CD4-positive, alpha-beta T cell treated with Interleukin-15 for 1 hour (primary cell): ENCODE measurements around the gene ADGRL1.
A peak's percentile ranks its signal among the peaks of the same experiment; 100 is the strongest.
"Not testable (repeated sequence)": the region's sequence is repeated elsewhere in the genome, so short reads cannot be mapped to it uniquely, and the experiment has no call there.

ENCODE experiments used
- DNase-seq: peaks from one replicate; pipeline ENCODE4 v3.0.0-alpha.2; 2020

The ADGRL1 gene

DNA sequence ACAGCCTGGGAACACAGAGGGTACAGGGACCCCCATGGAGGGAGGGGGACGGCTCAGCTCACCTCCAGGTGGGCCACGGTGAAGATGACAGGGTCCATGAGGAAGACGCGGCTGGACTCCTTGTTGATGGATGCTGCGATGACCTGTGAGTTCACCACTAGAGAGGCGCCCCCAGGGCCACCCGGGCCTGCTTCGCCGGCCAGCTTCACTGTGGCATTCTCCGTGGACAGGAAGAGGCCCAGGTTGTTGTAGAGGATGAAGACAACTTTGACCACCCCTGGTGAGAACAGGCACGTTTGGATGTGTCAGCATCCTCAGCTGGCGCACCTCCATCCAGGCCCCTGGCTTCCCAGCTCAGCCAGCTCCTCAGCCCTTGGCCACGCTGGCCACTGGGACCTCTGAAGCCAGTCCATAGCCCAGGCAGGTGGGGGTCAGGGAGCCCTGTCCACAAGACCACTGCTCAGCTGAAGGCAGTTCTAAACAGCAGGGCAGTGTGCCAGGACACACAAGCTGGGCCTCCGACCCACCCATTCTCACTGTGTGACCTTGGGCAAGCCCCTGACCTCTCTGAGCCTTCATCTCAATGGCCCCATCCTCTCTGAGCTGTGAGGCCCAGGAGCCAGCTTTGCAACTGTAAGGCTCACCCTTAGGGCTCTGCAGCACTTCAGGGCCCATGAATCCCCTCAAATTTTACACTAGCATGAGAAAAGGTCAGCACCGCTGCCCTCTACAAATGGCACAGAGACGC, 47.5 kb downstream of the ADGRL1 start:
- DNase-seq: no peak

DNA sequence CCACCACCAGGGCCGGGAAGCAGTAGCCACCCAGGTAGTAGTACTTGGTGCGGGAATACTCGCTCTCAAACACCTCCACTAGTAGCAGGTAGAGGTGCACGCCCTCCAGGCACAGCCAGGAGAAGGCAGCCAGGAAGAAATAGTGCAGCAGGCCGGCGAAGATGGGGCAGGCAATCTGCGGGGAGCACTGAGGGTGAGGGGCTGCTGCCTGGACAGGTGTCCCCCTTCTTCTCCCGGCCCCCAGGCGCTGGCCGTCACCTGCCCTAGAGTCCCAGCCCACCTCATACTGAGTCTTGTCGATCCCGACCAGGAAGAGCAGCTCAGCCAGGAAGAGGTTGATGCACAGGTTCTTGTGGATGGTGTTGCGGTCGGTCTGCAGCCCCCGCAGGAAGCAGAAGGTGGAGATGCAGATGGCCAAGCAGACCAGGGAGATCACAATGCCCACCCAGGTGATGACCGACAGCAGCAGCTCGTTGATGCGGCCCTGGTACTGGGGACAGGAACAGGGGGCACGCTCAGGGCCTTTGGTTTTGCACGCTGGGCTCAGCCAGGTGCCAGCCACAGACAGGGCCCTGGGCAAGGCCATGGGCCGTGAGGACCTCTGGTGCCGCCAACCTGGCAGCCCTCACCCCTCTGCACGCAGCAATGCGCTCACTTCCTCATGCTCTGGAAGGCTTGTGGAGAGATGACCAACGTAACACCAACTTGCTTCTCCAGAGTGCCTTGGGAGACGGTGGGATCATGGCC, 48.8 kb downstream of the ADGRL1 start:
- no peak for DNase-seq

DNA sequence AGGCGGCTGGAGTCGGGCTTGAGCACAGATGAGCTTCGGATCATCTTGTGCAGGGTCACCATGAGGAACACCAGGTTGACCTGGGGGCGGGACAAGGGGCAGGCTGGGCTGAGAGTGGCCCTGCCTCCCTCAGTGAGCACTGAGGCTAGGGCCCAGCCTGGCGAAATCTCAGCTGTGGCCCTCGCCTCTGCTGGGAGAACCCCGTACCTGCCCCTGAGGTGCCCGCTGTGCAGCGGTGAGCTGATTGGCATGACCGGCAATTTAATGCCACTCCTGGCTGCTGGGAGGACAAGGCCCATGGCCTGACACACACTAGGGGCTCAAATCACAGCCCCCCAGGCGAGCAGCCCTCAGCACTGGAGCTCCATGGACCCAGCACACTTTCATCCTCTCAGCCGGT, 49.8 kb downstream of the ADGRL1 start:
- no peak for DNase-seq

DNA sequence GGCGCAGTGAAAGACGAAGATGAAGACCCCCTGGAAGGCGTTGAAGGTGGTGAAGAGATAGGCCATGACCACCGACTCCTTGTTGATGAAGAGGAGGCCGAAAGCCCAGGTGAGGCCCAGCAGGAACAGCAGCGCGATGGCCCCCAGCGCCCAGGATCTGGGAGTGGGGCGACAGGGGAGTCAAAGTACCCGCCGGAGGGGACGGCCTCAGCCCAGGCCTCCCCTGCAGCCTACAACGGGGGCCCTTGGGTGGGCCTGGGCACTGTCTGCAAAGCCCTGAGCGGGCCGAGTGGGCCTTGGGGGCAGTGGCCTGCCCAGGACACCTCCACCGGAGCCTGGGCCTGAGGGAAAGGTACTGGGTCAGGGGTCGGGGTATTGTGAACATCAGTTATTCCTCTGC, 50.6 kb downstream of the ADGRL1 start:
- DNase-seq: no peak

DNA sequence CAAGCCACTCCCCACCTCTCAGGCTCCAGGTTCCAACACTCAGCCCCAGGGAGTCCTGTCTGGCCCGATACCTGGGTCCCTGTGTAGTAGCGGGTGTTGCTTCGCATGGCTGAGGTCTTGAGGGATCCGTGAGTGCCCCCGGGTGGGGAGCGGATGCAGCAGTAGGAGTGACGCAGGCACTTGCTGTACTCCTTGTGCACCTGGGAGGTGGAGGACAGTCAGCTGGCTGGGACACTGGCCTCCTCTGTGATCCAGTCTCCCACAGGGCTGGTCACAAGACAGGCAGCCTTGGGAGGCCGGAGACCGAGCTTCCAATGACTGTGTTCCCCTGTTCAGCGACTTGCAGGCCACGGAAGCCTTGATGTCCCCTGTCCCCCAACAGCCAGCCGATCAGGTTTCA, 53.3 kb downstream of the ADGRL1 start:
- no peak for DNase-seq

DNA sequence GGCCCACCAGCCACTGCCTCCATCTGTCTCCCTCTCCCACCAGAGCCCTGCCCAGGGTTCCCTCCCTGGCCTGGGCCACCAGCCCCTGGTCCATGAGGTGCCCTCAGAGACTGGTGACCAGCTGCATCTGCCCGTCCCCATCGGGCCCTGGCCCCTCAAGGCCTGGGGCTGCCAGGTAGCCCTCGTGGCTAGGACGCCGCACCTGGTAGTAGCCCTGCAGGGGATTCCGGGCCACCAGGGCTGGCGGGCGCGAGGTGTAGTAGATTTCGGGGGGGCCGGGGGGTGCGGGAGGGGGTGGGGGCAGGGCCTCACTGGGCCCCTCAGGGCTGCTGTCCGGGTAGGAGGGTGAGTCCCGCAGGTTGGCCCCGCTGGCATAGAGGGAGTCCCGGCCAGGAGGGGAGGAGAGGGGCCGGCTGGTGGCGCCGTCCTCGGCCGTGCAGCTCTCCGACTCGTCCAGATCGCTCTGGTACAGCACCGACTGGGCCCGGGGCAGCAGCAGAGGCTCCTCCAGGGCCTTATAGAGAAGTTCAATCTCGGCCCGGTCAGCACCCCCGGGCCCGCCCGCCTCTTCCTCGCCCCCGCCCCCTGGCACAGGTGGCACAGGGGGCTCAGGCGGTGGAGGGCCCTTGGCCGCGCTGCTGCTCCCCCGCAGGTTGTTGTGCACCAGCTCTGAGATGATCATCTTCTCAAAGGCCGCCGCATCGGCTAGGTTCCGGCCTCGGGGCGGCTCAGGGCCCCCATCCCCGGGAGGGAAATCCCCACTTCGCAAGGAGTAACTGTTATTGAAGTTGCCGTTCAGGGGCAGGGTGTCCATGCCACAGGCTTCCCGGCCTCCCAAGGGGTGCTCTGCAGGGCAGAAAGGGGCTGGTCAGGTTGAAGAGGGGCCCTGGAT, 55.0 kb downstream of the ADGRL1 start:
- DNase-seq: no peak

DNA sequence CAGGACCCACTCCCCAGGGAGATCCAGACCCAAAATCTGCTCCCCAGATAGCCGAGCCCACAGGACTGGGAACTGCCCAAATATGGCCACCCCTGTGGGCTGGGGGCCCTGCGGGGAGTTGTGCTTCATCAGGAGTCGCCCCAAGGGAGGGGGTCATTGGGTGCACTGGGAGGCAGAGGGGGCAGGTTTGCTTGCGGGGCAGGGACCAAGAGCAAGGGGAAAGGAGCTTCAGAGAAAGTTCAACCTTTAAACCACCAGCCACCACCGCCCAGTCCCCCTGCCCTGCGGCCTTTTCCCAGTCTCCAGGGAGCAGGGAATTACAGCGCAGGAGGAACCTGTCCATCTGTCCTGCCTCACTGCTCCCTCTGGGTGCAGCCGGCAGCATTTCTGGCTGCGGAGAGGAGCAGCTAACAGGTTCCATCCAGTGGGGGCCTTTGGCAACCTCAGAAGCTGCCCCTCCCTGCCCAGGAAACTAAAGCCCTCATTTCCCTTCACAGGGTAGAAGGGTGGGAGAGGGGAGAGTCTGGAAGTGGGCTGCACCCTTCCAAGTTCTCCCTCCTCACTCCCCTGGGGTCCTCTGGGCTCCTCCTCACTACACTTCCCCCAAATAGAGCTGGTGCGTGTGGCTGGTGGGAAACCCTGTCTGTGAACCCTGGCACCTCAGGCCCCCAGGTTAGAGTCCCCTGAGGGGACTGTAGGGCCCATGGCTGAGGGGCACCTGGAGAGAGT, 55.8 kb downstream of the ADGRL1 start:
- no peak for DNase-seq

DNA sequence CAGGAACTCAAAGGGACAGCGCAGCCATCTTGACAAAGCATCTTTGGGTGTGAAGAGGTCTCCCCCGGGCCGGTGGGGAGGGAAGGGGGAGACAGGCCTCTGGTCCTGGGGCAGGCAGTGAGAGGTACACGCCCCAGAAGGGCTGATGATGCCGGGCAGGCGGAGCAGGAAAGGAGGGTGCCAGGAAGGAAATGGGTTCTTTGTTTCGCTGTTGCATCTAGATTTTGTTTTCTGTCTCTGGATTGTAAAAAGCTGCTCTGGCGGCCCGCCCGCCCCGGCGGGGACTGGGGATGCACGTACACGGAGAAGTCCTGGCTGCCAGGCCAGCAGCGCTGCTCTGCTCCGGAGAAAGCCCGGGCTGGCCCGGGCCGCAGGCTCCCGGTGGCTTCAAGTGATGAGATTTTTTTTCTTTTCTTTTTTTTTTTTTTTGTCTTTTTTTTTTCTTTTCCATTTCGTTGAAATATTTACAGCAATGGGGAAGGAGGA, 56.4 kb downstream of the ADGRL1 start:
- DNase-seq: peak; percentile 53

DNA sequence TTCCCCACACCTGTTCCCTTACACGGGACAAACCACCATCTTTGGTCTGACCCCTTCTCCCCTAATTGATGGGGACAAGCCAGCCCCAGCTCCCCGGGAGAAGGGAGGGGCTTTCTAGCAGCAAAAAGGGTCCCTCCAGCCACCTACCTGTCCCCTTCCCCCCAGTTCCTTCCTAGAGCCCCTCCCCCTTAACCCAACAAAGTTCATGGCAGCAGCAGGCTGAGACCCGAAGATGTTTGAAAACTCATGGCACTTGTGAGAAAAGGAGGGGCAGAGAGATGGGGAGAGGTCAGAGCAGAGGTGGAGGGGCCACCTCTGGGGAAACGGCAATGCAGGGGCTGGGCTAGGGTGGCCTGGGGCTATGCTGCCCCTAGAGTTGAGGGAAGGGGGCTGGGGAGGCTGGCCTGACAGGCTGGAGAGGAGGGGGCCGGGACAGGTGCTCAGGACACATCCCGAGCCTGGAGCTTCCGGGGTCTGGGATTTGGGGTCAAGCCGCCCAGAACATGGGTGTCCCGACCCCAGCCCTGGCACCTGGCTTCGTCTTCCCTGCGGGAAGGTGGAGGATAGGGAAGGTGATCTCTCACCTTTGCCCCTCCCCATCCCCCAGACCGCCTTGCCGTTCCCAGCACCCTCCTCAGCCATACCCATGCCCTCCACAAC, 57.1 kb downstream of the ADGRL1 start:
- DNase-seq: no peak

DNA sequence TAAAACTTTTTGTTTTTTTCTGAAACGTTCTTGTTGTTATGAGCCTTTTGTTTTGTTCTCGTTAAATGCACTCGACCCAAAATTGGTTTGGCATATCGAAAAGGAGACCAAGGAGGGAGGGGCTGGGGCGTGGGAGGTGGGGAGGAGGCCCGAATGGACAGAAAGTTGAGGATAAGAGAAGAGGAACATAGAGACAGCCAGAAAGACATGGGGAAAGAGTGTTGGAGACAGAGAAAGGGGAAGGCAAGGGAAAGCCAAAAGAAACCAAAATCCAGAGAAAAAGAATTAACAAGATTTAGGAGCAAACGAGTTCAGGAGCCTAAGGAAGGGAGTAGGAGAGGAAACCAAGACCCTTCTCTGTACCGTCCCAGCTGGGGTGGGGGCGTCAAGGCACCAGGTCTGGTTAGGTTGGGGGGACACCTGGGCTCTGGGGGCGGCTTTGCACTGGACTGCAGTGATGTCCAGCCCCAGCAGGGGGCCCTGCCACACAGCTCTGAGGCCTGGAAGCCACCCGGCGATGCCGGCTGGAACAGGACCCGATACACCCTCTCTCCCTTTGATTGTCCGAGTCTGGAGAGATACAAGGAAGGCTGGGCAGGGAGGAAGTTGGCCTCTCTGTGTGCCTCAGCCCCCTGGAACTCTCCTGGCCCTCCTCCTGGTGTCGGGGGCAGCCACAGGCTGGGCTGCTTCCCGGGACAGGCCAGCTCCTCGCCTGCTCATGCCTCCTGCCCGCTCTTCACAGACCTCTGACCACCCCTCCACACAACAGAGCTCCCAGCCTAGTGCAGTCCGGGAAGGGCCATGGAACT, 58.0 kb downstream of the ADGRL1 start:
- DNase-seq: peak; percentile 64

DNA sequence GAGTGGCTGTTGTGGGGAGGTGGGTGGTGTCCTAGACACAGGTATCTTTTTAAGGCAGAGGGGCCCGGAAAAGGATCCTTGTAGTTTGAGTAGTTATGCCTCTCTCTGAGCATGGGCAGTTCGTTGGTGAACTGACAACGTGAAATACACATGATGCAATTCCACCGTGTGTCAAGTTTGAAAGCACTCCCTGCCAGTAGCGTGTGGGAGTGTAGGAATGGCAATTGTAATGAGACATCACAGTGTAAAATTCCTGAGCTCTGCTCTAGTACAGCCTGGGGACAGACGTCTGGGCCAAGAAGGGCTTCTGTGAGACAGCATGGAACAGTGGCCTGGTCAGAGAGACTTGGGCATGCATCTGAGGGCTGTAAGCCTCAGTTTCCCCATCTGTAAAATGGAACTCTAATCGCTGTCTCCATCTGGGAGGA, 59.2 kb downstream of the ADGRL1 start:
- no peak for DNase-seq

DNA sequence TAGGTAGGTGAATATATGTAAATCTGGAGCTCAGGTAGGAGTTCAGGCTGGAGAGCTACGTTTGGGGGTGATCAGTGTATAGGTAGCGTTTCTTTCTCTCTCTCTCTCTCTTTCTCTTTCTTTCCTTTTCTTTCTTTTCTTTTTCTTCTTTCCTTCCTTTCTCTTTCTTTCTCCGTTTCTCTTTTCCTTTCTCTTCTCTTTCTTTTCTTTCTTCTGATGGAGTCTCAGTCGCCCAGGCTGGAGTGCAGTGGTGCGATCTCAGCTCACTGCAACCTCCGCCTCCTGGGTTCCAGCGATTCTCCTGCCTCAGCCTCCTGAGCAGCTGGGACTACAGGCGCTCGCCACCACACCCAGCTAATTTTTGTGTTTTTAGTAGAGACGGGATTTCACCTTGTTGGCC, 59.8 kb downstream of the ADGRL1 start:
- DNase-seq: not testable (repeated sequence)

DNA sequence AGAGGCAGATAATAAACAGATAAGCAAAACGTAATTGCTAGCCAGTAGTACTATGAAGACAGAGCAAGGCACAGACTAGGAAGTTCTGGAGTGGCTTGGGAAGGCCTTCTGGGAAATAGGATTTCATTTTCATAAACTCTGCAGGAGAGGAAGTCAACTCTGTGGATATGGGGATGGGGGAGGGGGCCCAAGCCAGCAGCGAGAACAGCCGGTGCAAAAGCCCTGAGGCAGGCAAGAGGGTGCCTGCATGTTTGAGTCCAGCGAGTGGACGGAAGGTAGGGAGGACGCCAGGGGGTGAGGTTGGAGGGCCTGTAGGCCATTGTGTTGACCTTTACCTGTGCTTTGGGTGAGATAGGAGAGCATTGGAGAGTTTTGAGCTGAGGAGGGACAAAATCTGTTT, 60.6 kb downstream of the ADGRL1 start:
- DNase-seq: no peak

DNA sequence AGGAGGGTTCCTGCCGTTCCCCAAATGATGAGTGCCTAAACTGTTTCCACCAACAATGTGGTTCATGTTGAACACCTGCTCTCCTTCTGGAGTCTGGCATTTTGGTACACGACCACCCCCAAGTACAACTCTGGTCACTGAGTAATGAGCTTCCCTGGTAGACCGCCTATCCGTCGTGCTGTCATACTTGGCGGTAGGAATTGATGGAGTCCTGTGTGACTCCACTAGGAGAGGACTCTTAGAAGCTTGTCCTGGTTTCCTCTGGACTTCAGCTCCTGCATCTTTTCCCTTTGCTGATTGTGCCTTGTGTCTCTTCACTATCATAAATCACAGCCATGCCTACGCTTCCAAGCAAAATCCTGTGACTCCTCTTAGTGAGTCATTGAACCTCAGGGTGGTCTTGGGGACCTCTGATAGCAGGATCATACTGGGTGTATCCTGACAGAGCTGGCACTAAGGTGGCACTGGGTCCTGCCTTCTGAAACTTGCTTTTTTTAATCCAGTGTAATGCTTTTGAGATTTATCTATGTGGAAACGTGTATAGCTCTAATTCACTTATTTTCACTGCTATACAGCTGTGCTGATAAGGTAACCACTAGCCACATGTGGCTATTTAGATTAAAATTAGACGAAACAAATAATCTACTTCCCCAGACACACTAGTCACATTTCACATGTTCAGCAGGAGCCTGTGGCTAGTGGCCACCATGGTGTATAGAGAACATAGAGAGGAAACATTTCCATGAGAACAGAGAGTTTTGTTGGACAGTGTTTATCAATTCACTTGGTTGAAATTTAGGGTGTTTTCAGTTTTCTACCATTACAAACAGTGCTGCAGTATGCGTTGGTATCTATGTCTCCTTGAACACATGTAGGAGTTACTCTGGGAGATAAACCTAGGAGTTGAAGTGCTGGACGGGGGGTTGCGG, 63.4 kb downstream of the ADGRL1 start:
- DNase-seq: no peak

DNA sequence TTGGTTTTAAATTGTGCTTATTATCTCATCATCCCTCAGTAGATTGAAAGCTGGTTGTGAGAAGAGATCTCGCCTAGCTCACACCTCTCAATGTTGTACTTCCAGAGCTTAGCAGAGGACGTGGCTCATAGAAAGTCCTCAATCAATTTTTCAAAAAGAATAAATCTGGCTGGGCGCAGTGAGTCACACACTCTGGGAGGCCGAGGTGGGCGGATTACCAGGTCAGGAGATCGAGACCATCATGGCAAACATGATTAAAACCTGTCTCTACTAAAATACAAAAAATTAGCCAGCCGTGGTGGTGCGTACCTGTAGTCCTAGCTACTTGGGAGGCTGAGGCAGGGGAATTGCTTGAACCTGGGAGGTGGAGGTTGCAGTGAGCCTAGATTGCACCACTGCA, 64.9 kb downstream of the ADGRL1 start:
- no peak for DNase-seq

DNA sequence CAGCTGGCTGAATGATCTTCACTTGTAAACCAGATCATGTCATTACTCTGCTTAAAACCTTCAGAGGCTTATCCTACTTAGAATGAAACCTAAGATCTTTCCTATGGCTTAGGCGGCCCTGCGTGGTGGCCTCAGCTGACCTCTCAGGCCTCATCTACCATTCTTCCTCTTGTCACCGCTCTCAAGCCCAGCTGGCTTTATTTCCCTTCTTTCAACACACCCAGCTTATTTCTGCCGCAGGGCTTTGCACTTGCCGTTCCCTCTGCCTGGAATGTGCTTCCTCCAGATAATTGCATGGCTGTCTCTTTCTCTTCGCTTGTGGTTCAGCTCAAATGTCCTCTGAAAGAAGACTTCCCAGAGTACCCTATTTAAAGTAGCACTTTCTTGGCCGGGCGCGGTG, 66.0 kb downstream of the ADGRL1 start:
- peak; percentile 29 for DNase-seq

DNA sequence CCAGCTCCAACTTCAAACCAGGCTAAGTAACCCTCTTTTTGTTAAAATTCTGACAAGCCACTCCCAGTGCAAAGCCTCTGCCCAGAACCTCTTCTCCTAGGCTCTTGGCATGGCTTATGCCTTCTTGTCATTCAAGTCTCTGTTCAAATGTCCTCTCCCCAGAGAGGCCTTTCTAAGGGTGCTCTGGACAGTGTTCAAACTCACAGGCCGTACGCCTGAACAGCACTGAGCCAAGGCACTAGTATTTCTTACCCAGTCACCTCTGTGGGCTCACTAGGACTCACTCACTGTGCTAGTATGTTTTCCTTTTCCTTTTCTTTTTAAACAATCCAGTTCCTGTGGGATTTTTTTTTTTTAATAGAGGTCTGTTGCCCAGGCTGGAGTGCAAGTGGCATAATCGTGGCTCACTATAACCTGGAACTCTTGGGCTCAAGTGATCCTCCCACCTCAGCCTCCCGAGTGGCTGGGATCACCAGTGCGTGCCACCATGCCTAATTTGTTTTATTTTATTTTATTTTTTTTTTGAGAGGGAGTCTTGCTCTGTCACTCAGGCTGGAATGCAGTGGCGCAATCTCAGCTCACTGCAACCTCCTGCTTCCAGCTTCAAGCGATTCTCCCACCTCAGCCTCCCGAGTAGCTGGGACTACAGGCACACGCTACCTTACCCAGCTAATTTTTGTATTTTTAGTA, 67.2 kb downstream of the ADGRL1 start:
- no peak for DNase-seq

DNA sequence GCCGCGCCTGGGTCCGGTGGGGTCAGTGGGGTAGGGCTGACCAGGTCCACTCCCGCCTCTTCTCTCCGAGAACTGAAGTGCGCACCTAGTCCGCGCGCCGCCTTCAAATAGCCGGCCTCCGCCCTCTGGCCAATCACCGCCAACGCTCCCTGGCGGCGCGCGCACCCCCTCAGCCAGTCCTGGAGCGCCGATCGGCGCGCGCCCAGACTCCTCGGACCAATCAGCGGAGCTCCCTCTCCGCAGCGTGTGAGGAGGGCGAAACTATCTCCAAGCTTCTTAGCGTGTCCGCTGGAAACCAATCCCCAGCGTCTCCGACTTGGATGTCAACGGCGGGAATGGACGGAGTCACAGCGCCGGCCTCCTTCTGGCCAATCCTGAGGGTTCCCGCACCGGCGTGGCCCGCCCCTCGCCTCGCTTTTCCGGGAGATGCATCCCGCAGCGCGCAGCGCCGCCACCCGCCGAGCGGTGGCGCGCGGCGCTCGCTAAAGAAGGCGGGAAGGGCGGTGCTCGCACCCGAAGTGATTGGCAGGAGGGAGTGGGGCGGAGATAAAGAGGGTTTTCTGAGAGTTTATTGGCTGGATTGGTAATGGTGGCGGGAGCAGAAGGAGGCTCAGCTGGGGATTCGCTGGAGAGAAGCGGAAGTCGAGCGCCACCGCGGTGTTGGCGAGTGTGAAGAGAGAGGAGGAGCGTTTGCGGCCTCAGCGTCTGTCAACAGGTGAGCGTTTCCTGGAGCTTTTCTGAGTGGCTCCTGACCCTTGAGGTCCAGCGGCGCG, 69.3 kb downstream of the ADGRL1 start, which contains the start of gene ASF1B:
Gene ASF1B (minus strand): TSS at position 81 of the 773 bp plus-strand sequence. CDS start 133 bp downstream, outside the sequence.
- DNase-seq: peak; percentile 99
